Parathyroid adenoma (tissue), 2 donors: ENCODE data around the gene CDK5R2.

Experiments used
- H2AFZ ChIP-seq: fragments of 300-600 bp; sonication (generic); one replicate; pipeline ENCODE4 v1.7.0; 2017; ENCODE audit warnings: antibody characterized with exemption, mild to moderate bottlenecking
- H3K27ac ChIP-seq: fragments of 300-600 bp; sonication (generic); one replicate; pipeline ENCODE4 v1.7.0; 2017
- H3K27me3 ChIP-seq: fragments of 300-600 bp; sonication (generic); one replicate; pipeline ENCODE4 v1.7.0; 2017; ENCODE audit warnings: low read length; ENCODE audit not compliant: control insufficient read depth, insufficient read depth
- H3K36me3 ChIP-seq: fragments of 300-600 bp; sonication (generic); one replicate; pipeline ENCODE4 v1.7.0; 2017; ENCODE audit warnings: low read length; ENCODE audit not compliant: control insufficient read depth, insufficient read depth
- H3K4me1 ChIP-seq: fragments of 300-600 bp; sonication (generic); one replicate; pipeline ENCODE4 v1.7.0; 2017; ENCODE audit warnings: control low read depth
- H3K4me2 ChIP-seq: fragments of 300-600 bp; sonication (generic); one replicate; pipeline ENCODE4 v1.7.0; 2017; ENCODE audit warnings: low read length
- H3K4me3 ChIP-seq: fragments of 300-600 bp; sonication (generic); one replicate; pipeline ENCODE4 v1.7.0; 2017; ENCODE audit warnings: low read depth, low read length
- H3K79me2 ChIP-seq: fragments of 300-600 bp; sonication (generic); one replicate; pipeline ENCODE4 v1.7.0; 2017; ENCODE audit warnings: control low read depth
- H3K9ac ChIP-seq: fragments of 300-600 bp; sonication (generic); one replicate; pipeline ENCODE4 v1.7.0; 2017; ENCODE audit warnings: mild to moderate bottlenecking
- H3K9me3 ChIP-seq: fragments of 300-600 bp; sonication (generic); one replicate; pipeline ENCODE4 v1.7.0; 2017; ENCODE audit warnings: low read length; ENCODE audit not compliant: control insufficient read depth
- TF ChIP-seq, protein P1 (sequence below): fragments of 300-600 bp; sonication (generic); IDR thresholded peaks from one replicate; pipeline ENCODE4 v1.7.0; 2017; ENCODE audit warnings: antibody characterized with exemption, mild to moderate bottlenecking
- donor health status: primary hyperparathyroidism.

The CDK5R2 gene

DNA sequence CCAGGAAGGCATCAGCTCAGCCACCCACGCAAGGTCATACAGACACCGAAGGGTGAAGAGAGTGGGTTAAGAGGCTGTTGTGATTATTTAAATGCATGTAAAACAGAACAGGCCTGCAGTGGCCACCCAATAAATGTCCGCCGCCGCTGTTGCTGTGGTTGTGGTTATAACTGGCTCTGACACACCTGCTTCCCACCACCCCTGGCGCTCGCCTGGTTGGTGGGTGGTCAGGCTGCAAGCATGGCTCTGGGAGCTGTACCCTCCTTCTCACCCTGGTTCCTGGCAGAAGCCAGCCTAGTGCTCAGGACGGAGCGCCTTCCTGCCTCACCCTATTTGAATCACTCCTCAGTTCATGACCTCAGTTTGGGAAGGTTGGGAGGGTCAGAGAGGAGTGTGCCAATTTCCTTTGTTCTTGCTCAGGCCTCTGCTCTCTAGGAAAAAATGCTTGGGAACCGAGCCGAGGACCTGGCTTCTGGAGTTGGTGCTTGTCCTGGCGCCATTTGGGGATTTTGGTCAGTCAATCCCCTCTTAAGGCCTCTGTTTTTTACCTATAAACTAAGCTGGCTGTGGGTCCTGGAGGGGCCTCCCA is 39.0 kb downstream of the CDK5R2 start:
- Histone ChIP-seq H3K4me2 (no peak overlapping the region), H3K79me2 (no peaks in the 10 kb centered on the region), H2AFZ (no peak overlapping the region), H3K27me3 (peaks cover 4% of the 10 kb centered on the region), H3K9ac (no peak overlapping the region), H3K36me3 (no peaks in the 10 kb centered on the region), H3K27ac (peak overlapping the region; percentile 5), H3K4me3 (no peak overlapping the region), H3K4me1 (peaks cover 37% of the 10 kb centered on the region), H3K9me3 (no peaks in the 10 kb centered on the region)
- TF ChIP-seq, protein P1, sequence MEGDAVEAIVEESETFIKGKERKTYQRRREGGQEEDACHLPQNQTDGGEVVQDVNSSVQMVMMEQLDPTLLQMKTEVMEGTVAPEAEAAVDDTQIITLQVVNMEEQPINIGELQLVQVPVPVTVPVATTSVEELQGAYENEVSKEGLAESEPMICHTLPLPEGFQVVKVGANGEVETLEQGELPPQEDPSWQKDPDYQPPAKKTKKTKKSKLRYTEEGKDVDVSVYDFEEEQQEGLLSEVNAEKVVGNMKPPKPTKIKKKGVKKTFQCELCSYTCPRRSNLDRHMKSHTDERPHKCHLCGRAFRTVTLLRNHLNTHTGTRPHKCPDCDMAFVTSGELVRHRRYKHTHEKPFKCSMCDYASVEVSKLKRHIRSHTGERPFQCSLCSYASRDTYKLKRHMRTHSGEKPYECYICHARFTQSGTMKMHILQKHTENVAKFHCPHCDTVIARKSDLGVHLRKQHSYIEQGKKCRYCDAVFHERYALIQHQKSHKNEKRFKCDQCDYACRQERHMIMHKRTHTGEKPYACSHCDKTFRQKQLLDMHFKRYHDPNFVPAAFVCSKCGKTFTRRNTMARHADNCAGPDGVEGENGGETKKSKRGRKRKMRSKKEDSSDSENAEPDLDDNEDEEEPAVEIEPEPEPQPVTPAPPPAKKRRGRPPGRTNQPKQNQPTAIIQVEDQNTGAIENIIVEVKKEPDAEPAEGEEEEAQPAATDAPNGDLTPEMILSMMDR, result no peak

DNA sequence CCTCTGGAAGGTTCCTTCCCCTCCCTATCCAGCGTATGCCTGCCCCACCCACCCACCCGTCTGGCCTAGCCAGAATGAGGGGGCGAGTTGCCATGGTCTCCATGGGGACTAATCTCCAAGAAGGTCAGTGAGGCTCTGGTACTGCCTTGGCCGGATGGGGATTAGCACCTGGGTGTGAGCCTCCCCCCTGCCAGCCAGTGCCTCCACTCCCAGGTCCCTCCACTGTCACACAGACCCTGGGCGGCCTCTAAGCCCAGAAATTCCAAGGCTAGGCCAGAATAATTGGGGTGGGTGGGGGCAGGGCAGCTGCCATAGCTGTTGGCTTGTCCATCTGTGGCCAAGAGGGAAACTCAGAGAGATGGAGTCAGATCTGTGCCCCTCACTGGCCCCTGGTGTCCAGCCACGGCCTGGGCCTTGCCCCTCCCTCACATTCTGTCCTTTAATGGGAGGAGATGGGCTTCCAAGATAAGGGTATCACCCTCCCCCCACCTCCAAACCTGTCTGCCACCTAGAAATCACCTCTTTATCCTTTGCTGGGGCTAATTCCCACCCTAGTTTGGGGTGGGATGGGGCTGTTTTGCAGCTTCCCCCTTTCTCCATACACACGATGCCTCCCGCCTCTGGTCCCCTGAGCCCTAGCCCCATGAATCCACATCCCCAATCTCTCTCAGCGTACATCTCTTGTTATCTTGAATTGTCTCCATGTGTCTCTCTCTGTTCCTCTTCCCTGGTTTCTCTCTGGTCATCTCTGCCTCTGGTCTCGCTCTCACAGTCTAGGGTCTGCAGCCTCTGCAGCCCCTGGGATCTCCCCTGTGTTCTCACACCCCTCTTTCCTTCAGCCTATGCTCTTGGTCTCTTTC is 39.8 kb downstream of the CDK5R2 start:
- TF ChIP-seq, protein P1, result no peak
- H3K36me3 ChIP-seq, result no peaks in the 10 kb centered on the region
- H3K9ac ChIP-seq, result no peak overlapping the region
- H3K4me1 ChIP-seq, result peaks cover 30% of the 10 kb centered on the region
- H3K4me2 ChIP-seq, result no peak overlapping the region
- H3K4me3 ChIP-seq, result no peak overlapping the region
- H3K27me3 ChIP-seq, result peaks cover 4% of the 10 kb centered on the region
- H3K79me2 ChIP-seq, result no peaks in the 10 kb centered on the region
- peak overlapping the region; percentile 25 for H2AFZ ChIP-seq
- H3K27ac ChIP-seq, result peak overlapping the region; percentile 100
- no peaks in the 10 kb centered on the region for H3K9me3 ChIP-seq

GRCh38 chr2:218999881-219000568 is 40.6 kb downstream of the CDK5R2 start:
- Histone ChIP-seq H3K9ac (peak overlapping the region; percentile 99), H3K4me3 (no peak overlapping the region), H3K36me3 (no peaks in the 10 kb centered on the region), H3K27me3 (peaks cover 4% of the 10 kb centered on the region), H3K27ac (peak overlapping the region; percentile 100), H3K4me1 (peaks cover 30% of the 10 kb centered on the region), H3K79me2 (no peaks in the 10 kb centered on the region), H3K4me2 (no peak overlapping the region), H3K9me3 (no peaks in the 10 kb centered on the region), H2AFZ (peak overlapping the region; percentile 25)
- TF ChIP-seq, protein P1, result no peak

DNA sequence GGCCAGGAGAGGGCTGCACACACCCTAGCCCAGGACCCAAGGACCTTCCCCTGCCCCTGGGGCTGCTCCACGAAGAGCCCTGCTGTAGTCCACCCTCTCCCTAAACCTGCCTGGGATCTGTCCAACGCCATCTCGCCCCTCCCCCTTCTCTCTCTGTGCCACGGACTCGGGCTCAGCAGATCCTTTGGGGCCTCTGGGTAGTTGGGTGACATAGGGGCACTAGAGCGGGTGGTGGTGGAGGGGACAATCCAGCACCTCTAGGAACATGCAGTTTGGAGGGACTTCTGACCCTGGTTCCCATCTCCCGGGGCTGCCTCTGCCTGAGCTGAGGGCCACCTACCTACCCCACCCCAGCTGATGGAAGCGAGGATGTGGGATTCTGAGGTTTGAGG is 41.1 kb downstream of the CDK5R2 start:
- H2AFZ ChIP-seq, result peak overlapping the region; percentile 70
- H3K27me3 ChIP-seq, result peaks cover 4% of the 10 kb centered on the region
- no peaks in the 10 kb centered on the region for H3K36me3 ChIP-seq
- H3K9ac ChIP-seq, result peak overlapping the region; percentile 99
- H3K4me1 ChIP-seq, result peaks cover 28% of the 10 kb centered on the region
- H3K4me2 ChIP-seq, result no peak overlapping the region
- no peaks in the 10 kb centered on the region for H3K79me2 ChIP-seq
- TF ChIP-seq, protein P1, result no peak
- H3K4me3 ChIP-seq, result no peak overlapping the region
- peak overlapping the region; percentile 100 for H3K27ac ChIP-seq
- H3K9me3 ChIP-seq, result no peaks in the 10 kb centered on the region
